SK-N-SH (cell line): ENCODE results near the gene KCNJ3. TPM values are rescaled to one million over a fixed set of nuclear protein-coding genes. Genes with fewer than 3 reads are reported as not detected.

ENCODE experiments used
- CTCF ChIA-PET: fragments of 300-600, 350-600 bp; formaldehyde crosslinking; extraction: SDS; loops from one replicate; lab custom pipeline; 2021; lab: Yijun Ruan, JAX
- POLR2A ChIA-PET: fragments of 350-600 bp; sonication (Branson Sonifier 250); formaldehyde crosslinking; extraction: SDS; loops from one replicate; lab custom pipeline; 2020; ENCODE audit warnings: antibody characterized with exemption, inconsistent platforms; lab: Yijun Ruan, JAX
- DNase-seq: peaks from one replicate; pipeline ENCODE4 v3.0.0; 2012
- H2AFZ ChIP-seq: fragments of 200-600 bp; sonication (generic); 2 replicates; pipeline ENCODE4 v1.8.1; 2016; ENCODE audit warnings: antibody characterized with exemption, mild to moderate bottlenecking, low read depth
- H3F3A ChIP-seq: fragments of 200-600 bp; sonication (generic); replicated peaks from 2 replicates; pipeline ENCODE3; 2016; ENCODE audit warnings: antibody characterized with exemption, mild to moderate bottlenecking; ENCODE audit not compliant: insufficient read depth
- H3K27ac ChIP-seq, 2 experiments: fragments of 200-500 bp in 1 of 2; fragments of 200-600 bp in 1 of 2; sonication (Bioruptor generic) in 1 of 2; sonication (generic), shearing (Covaris generic) in 1 of 2; 2 replicates each; pipeline versions ENCODE4 v1.5.1 to v1.6.1; 2014 to 2016; ENCODE audit warnings: low read depth in 2 of 2, inconsistent platforms in 1 of 2, low read length in 1 of 2, mild to moderate bottlenecking in 1 of 2, mixed read lengths in 1 of 2
- H3K27me3 ChIP-seq: fragments of 200-600 bp; sonication (generic), shearing (Covaris generic); 2 replicates; pipeline ENCODE4 v1.6.1; 2016; ENCODE audit warnings: mixed run types; ENCODE audit not compliant: insufficient read depth
- H3K36me3 ChIP-seq, 2 experiments: fragments of 200-500 bp in 1 of 2; fragments of 200-600 bp in 1 of 2; sonication (Bioruptor generic) in 1 of 2; sonication (generic) in 1 of 2; replicated peaks in 1 of 2; 2 replicates each; pipeline versions ENCODE3 to v1.5.1; 2014 to 2016; ENCODE audit warnings: low read length in 1 of 2, mild to moderate bottlenecking in 1 of 2; ENCODE audit not compliant: insufficient read depth in 2 of 2, control insufficient read depth in 1 of 2
- H3K4me1 ChIP-seq, 2 experiments: fragments of 200-500 bp in 1 of 2; fragments of 200-600 bp in 1 of 2; sonication (Bioruptor generic) in 1 of 2; sonication (generic), shearing (Covaris generic) in 1 of 2; 2 replicates each; pipeline versions ENCODE4 v1.5.1 to v1.6.1; 2014 to 2016; ENCODE audit warnings: low read depth in 1 of 2, low read length in 1 of 2, mixed run types in 1 of 2; ENCODE audit not compliant: insufficient read depth in 2 of 2, control insufficient read depth in 1 of 2
- H3K4me2 ChIP-seq: fragments of 200-600 bp; sonication (generic), shearing (Covaris generic); 2 replicates; pipeline ENCODE4 v1.6.1; 2017; ENCODE audit warnings: mixed run types
- H3K4me3 ChIP-seq, 2 experiments: fragments of 200-500 bp in 1 of 2; fragments of 200-600 bp in 1 of 2; sonication (Bioruptor generic) in 1 of 2; sonication (generic), shearing (Covaris generic) in 1 of 2; 2 replicates each; pipeline versions ENCODE4 v1.5.1 to v1.8.1; 2014 to 2016; ENCODE audit warnings: low read depth in 2 of 2, inconsistent platforms in 1 of 2, low read length in 1 of 2, mild to moderate bottlenecking in 1 of 2, mixed read lengths in 1 of 2, moderate library complexity in 1 of 2
- H3K79me2 ChIP-seq: fragments of 200-600 bp; sonication (generic); 2 replicates; pipeline ENCODE4 v1.8.1; 2017; ENCODE audit warnings: mild to moderate bottlenecking; ENCODE audit not compliant: insufficient read depth
- H3K9ac ChIP-seq: fragments of 200-600 bp; sonication (generic); 2 replicates; pipeline ENCODE4 v1.6.1; 2017; ENCODE audit warnings: mixed run types
- H3K9me2 ChIP-seq: fragments of 200-600 bp; sonication (generic); 2 replicates; pipeline ENCODE4 v1.6.1; 2017; ENCODE audit warnings: mixed run types
- H3K9me3 ChIP-seq: fragments of 200-600 bp; sonication (generic); 2 replicates; pipeline ENCODE4 v1.6.1; 2017; ENCODE audit warnings: mixed run types, mild to moderate bottlenecking, moderate library complexity
- H4K20me1 ChIP-seq: fragments of 200-600 bp; sonication (generic); 2 replicates; pipeline ENCODE4 v1.6.1; 2017; ENCODE audit warnings: mild to moderate bottlenecking, mixed run types; ENCODE audit not compliant: insufficient read depth
- CTCF ChIP-seq: fragments of 200-600 bp; sonication (generic); IDR thresholded peaks from 2 replicates; pipeline ENCODE4 v1.6.1; 2017; ENCODE audit warnings: antibody characterized with exemption, mild to moderate bottlenecking, moderate library complexity
- ELF1 ChIP-seq: IDR thresholded peaks from 2 replicates; pipeline ENCODE4 v1.4.0; 2012
- EZH2phosphoT487 ChIP-seq: fragments of 200-600 bp; sonication (generic); IDR thresholded peaks from 2 replicates; pipeline ENCODE4 v1.6.1; 2017; ENCODE audit warnings: low read depth, mixed run types, mild to moderate bottlenecking, antibody characterized with exemption, moderate library complexity, borderline replicate concordance
- FOXM1 ChIP-seq: IDR thresholded peaks from 2 replicates; pipeline ENCODE4 v1.4.0; 2012; ENCODE audit warnings: low read depth, mild to moderate bottlenecking
- JUND ChIP-seq: IDR thresholded peaks from 2 replicates; pipeline ENCODE4 v1.4.0; 2012
- MEF2A ChIP-seq: IDR thresholded peaks from 2 replicates; pipeline ENCODE4 v1.4.0; 2012; ENCODE audit warnings: low read depth, borderline replicate concordance
- MXI1 ChIP-seq: IDR thresholded peaks from 2 replicates; pipeline ENCODE4 v1.6.1; 2012; ENCODE audit warnings: mild to moderate bottlenecking, low read depth, low read length, improper control_type of control experiment
- NFIC ChIP-seq: IDR thresholded peaks from 2 replicates; pipeline ENCODE4 v1.4.0; 2012; ENCODE audit warnings: borderline replicate concordance
- NRF1 ChIP-seq: IDR thresholded peaks from 2 replicates; pipeline ENCODE4 v1.6.1; 2012; ENCODE audit warnings: low read depth, mild to moderate bottlenecking, low read length
- RAD21 ChIP-seq: IDR thresholded peaks from 2 replicates; pipeline ENCODE4 v1.6.1; 2012; ENCODE audit warnings: mild to moderate bottlenecking, low read length
- REST ChIP-seq: IDR thresholded peaks from 2 replicates; pipeline ENCODE4 v1.6.1; 2012; ENCODE audit warnings: mild to moderate bottlenecking, low read depth, low read length, moderate library complexity
- TAF1 ChIP-seq: IDR thresholded peaks from 2 replicates; pipeline ENCODE4 v1.6.1; 2012; ENCODE audit warnings: low read depth, mild to moderate bottlenecking, low read length, moderate library complexity, borderline replicate concordance
- TEAD4 ChIP-seq: IDR thresholded peaks from 2 replicates; pipeline ENCODE4 v1.4.0; 2012; ENCODE audit warnings: mild to moderate bottlenecking, borderline replicate concordance; ENCODE audit not compliant: insufficient read depth
- USF2 ChIP-seq: fragments of 150-350 bp; IDR thresholded peaks from 2 replicates; pipeline ENCODE4 v1.6.1; 2017; ENCODE audit warnings: antibody characterized with exemption, low read length, low read depth, borderline replicate concordance
- WGBS: methylation state at CpG from one replicate; pipeline ENCODE4 v1.1.6; 2017; ENCODE audit warnings: low lambda C conversion rate; 5-methylcytosine and 5-hydroxymethylcytosine counted together
- polyA plus RNA-seq, 3 experiments: library from polyadenylated mRNA; depleted of rRNA; stranded (reverse); fragments of >200 nt; gene quantifications; 2 replicates each; pipeline ENCODE4 v1.2.3, GENCODE V29; 2012

Gene KCNJ3
- polyA plus RNA-seq, 1 of the 3 experiments (the other 2 are of a cell fraction), result not detected

- Histone ChIP-seq H3K4me1 (peaks cover 0 to 11% of the 10 kb centered on the region in 2 experiments; a peak in 2 of 4 replicates), H3K9me3 (no peaks in the 10 kb centered on the region), H2AFZ (0 out of 2 replicates have a peak overlapping the region, but pooled peaks have one; percentile 22), H3F3A (no peaks in the 10 kb centered on the region), H3K36me3 (no peaks in the 10 kb centered on the region), H3K79me2 (no peaks in the 10 kb centered on the region), H3K9me2 (no peaks in the 10 kb centered on the region), H3K27me3 (peaks cover 19% of the 10 kb centered on the region), H3K27ac (no peak overlapping the region), H3K9ac (no peak overlapping the region), H3K4me2 (peak overlapping the region; percentile 57), H4K20me1 (no peaks in the 10 kb centered on the region), H3K4me3 (peak overlapping the region; percentile 48)
- POLR2A ChIA-PET, result no interaction called here
- CTCF ChIA-PET, result interaction anchor here (0.6 to 2.8 kb wide), 3 partner anchors 13 to 74 kb away, joined by 3 to 7 read pairs (median 3); no protein-coding TSS in a partner anchor
- no peak for TF ChIP-seq REST
- no peak for TF ChIP-seq NRF1
- no peak for TF ChIP-seq NFIC
- WGBS, result 4% methylated on average over 11 of the region's 69 CpGs
- peak; percentile 65 for DNase-seq
These were observed 860 bp upstream of the KCNJ3 start for GRCh38 chr2:154697418-154698252.

GRCh38 chr2:154698721-154699574 is 453 bp downstream of the KCNJ3 start:
- no peaks in the 10 kb centered on the region for H3K36me3 ChIP-seq
- H3K4me3 ChIP-seq, result no peak overlapping the region
- 63% methylated on average over 57 of the region's 60 CpGs for WGBS
- no peak overlapping the region for H3K4me2 ChIP-seq
- H2AFZ ChIP-seq, result no peak overlapping the region
- peak; percentile 4 for DNase-seq
- no peaks in the 10 kb centered on the region for H4K20me1 ChIP-seq
- CTCF ChIA-PET, result no interaction called here
- POLR2A ChIA-PET, result no interaction called here
- H3F3A ChIP-seq, result no peaks in the 10 kb centered on the region
- peaks cover 19% of the 10 kb centered on the region for H3K27me3 ChIP-seq
- H3K9ac ChIP-seq, result no peak overlapping the region
- H3K9me2 ChIP-seq, result no peaks in the 10 kb centered on the region
- H3K79me2 ChIP-seq, result no peaks in the 10 kb centered on the region
- H3K27ac ChIP-seq, result no peak overlapping the region
- no peaks in the 10 kb centered on the region for H3K9me3 ChIP-seq
- H3K4me1 ChIP-seq, result peaks cover 0 to 8% of the 10 kb centered on the region in 2 experiments; a peak in 2 of 4 replicates
- TF ChIP-seq EZH2phosphoT487, result no peak
- no peak for TF ChIP-seq RAD21
- no peak for TF ChIP-seq MEF2A
- no peak for TF ChIP-seq TAF1
- no peak for TF ChIP-seq TEAD4
- TF ChIP-seq ELF1, result no peak
- no peak for TF ChIP-seq USF2
- no peak for TF ChIP-seq FOXM1
- TF ChIP-seq JUND, result no peak
- TF ChIP-seq MXI1, result no peak
- TF ChIP-seq NRF1, result no peak
- no peak for TF ChIP-seq CTCF
